Superior temporal gyrus (tissue), 1 donor: Measurements from ENCODE around the gene NFATC4.

ENCODE experiments used
- DNase-seq: peaks from one replicate; pipeline ENCODE4 v3.0.0-alpha.2; 2016; ENCODE audit errors: extremely low spot score

The NFATC4 gene

DNA sequence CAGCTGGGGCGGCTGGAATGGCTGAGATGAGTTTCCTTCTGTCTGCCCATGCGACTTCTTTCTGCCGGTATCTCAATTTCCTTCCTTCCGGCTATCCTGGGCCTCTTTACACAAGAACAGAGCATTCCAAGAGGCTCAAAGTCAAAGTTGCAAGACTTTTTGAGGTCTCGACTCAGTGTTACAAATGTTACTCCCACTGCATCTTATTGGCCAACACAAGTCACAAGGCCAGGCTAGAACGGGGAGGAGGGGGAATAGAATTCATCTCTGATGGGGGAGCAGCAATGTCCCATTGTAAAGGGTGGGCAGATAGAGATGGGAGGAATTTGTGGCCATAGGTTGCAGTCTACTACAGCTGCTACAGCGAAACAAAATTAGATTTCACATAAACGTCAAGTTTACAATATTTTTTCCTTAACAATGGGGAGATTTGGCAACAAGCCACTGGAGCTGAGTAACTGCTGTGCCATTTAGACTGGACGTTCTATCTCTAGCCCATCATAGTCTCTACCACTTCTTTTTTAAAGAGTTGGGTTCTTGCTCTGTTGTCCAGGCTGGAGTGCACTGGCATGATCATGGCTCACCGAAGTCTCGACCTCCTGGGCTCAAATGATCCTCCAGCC is 21.4 kb downstream of the NFATC4 start:
- no peak for DNase-seq

DNA sequence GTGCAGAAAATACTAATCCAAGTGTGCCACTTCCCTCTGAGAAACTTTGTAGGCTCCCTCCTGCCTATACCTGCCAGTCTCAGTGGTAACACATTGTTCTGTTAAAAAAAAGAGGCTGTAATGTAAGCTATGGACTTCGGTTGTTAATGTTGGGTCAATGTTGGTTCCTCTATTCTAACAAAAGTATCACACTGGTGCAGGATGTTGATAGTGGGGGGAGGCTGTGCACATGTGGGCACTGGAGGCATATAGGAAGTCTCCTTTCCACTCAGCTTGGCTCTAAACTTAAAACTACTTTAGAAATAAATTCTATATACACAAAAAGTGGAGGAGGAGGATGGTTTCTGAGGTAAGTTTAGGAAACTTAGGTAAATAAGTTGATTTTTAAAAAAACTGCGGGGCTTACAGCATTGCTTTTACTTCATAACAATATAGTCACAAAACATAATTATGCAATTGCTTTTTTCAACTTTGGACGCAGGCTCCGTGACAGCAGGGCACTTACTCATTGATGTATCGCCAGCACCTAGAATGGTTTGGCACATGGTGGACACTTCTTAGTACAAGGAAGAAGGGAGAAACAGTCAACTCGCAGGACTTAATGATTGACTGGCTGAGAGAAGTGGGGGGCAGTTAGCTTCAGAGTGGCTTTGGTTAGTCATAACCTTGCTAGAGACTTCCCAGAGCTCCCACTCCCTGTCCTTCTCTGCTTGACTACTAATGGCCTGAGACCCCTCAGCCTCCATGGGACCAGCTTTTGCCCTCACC is 22.9 kb downstream of the NFATC4 start:
- no peak for DNase-seq

DNA sequence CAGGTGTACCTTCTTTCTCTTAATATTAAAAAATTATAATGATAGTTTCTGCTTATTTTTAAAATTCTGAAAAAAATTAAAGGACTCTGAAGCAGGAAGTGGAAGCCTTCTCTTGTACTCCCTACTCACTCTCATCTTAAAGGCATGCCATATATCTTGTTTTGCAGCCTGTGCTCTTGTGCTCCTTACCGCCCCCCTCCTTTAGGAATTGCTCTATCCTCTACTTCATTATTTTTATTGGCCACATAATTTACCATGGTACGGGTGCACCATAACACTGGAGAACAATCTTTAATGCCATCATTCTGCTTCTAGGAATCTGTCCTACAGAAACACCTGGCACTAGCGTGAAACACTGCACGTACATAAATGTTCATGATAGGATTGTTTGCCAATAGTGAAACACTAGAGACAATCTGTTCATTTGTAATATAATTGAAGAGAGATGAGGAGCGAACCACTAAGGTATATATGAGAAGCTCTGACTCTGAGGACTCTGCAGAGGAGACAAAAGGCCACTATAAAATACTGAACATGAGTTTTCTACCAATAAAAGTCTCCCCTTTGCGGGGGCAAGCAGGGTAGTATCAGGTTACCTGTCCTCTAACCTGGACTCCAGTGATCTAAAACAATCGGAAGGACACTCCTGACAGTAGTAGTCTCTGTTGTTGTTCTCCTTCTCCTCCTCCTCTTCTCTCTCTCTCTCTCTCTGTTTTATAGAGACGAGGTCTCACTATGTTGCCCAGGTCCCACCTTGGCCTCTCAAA is 24.5 kb downstream of the NFATC4 start:
- DNase-seq, result no peak

DNA sequence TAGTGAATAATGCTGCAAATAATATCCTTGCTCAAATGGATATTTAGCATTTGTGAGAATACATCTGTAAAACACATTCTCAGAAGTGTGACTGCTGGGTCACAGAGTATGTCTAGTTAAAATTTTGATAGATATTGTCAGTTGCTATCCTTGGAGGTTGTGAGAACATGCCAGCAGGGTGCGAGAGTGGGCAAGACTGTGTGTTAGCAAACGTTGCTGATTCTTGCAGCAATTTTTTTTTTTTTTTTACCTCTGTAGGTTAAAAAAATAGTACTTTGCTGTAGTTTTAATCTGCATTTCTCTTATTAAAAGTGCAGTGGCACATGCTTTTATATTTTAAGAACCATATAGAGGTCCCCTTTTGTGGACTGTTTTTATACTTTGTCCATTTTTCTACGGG is 26.3 kb downstream of the NFATC4 start:
- no peak for DNase-seq

DNA sequence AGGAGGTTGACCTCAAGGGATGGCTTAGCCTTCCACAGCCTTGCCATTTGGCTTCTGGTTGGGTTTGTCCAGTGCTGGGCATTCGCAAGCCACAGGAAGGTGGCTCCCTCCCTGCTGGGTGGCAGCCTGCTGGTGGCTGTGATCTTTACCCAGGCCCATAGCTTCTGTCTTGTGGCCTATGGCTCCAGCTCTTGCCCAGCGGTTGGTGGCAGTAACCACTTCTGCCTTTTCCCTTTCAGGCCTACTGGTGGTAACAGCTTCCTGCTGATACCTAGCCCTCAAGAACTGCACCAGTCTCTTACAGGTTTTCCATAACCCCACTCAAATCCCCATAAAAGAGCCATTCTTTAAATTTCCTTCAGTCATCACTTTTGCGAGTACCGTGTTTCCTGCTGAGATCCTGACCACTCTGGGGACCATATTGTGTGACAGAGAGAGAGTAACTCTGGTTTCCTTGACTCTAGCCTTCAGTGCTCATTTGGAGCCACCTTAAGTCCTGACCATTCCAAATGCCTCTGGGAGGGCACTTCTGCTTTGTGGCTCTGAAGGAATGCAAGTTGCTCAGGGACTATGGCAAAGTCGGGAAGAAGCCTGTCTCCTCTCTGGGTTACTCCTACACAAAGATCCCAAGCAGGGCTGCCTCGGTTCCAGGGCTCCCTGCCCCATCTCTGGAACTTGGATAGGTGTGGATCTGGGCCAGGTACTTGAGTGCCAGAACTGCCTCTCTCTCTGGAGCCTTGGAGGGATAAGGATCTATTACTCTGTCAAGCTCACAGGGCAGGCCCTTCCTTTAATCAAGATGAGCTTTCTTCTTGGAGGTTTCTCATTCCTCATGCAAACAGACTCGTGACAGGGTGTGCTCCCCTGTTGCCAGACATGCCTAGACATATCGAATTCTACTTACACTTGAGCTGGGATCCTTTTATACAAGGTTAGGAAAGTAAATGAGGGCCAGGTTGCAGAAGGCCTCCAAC is 27.9 kb downstream of the NFATC4 start:
- DNase-seq, result no peak

DNA sequence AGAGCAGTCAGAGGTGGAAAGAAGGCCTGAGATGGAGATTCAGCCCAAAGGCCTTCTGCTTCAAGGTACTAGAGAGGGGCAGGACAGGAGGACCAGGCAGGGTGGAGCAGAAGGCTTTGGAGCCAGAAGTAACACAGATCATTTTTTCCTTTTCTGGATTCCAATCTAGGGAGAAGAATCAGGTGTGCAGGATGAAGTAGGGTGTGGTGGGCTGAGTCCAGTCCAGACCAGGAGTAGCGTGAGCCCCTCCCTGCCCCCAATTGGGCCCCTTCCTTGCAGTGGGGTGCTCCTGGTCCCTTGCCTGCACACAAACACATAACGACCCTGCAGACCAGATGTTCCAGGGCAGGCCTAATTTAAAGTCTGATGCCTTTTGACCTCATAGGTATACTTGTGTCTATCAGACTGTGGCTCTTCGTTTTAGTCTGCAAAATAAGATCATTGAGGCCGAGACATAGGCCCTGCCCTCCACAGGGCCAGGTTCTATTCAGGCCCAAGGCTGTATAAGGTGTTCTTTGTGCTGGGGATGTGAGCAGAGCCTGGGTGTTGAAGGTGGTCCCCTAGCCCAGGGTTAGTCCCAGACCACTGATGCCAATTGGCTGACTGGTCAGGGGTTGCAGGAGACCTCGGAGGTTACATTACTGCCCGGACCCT is 29.8 kb downstream of the NFATC4 start:
- no peak for DNase-seq

DNA sequence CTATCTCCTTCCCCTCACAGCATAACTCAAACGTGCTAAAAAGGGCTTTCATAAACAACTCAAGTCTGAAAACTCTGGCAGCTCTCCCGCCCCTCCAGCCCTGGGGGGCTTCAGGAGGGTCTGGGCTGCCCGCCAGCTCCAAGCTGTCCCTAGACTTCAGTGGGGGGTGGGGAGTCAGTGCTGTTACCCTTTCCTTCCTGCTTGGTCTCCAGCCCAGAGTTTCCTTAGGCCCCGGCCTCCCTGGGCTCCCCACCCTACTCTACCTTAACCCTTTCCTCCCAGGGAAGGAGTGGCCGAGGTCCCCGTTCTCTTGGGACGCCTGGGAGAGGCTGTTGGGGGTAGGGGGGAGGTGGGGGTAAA is 30.3 kb downstream of the NFATC4 start:
- DNase-seq, result no peak

DNA sequence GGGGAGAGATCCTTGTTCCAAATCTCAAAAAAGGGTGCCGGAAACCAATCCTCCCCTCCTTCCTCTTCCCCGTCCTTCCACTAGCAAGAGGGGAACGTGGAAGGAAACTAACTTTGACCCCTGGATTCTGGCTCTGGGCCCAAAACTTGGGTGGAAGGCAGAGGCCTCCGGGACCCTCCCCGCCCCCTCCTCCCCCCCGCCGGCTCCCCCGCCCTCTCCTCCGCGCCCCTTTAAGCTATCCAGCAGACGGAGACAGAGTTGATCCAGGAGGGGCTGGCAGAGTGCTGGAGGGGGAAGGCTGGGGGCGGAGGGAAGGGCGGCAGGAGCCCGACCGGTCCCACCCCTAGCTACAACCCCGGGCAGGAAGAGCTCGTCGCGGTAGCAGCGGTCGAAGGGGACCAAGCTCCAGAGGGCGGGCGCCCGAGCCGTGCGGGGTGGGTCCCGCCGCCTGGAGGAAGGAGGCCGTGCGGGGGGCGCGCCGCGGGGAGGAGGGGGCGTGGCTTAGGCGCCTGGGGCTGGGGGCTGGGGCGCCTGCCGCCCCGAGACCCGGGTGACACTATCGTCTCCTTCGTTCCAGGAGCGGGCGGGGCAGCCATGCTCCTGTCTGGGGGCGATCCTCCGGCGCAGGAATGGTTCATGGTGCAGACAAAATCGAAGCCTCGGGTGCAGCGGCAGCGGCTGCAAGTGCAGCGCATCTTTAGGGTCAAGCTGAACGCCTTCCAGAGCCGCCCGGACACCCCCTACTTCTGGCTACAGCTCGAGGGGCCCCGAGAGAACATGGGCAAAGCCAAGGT is 30.9 kb downstream of the NFATC4 start, which contains the start of gene NYNRIN:
Gene NYNRIN, plus strand, starts transcription at position 351 of the 794 bp plus-strand sequence. Its CDS starts 244 bp downstream, at position 595.
- no peak for DNase-seq

DNA sequence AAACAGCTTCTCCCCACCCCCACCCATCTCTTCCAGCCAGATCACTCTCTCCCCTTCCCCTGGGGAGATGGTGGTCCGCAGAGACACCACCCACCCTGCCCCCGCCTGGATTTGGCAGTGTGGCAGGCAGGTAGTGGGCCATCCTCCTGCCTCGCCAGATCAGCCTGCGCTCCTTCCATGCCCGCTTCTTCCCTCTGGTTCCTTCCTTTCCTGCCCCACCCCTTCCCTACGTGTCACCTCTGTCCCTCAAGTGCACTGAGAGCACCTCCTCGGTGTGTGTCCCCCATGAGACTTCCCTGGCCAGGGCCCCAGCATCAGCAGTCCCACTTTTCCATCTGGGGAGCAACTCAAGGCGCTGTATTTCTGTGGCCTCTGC is 31.5 kb downstream of the NFATC4 start:
- no peak for DNase-seq

DNA sequence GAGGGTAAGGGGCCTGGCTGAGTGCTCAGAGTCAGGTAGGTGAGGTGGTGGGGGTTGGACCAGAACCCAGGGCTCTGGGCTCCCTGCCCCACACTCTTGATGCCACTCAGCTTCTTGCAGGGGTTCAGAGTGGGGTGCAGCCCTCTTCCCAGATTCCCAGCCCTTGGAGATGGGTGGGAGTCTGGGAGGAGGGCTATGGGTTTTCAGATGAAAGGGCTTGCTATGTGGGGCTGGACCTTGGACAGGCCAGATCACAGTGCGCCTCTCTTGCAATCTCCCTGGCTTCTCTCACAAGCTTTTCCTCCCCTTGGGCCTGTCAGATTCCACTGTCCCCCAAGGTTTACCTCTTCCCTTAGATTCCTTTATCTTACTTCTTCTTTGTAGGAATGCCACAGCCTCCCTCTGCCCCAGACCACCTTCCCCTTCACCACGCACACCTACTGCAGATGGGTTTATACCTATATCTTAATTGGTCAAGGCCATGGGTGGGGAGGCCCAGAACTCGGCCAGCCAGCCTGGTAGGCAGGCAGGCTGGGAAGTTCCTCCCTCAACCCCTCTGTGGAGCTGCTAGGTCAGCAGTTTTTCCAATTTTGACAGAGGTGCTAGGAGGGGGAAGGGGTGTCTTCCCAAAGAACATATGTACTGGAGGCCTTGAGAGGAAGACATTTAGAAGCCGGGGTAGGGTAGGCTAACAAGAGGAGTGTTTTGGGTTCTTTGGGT is 32.2 kb downstream of the NFATC4 start:
- DNase-seq, result no peak

DNA sequence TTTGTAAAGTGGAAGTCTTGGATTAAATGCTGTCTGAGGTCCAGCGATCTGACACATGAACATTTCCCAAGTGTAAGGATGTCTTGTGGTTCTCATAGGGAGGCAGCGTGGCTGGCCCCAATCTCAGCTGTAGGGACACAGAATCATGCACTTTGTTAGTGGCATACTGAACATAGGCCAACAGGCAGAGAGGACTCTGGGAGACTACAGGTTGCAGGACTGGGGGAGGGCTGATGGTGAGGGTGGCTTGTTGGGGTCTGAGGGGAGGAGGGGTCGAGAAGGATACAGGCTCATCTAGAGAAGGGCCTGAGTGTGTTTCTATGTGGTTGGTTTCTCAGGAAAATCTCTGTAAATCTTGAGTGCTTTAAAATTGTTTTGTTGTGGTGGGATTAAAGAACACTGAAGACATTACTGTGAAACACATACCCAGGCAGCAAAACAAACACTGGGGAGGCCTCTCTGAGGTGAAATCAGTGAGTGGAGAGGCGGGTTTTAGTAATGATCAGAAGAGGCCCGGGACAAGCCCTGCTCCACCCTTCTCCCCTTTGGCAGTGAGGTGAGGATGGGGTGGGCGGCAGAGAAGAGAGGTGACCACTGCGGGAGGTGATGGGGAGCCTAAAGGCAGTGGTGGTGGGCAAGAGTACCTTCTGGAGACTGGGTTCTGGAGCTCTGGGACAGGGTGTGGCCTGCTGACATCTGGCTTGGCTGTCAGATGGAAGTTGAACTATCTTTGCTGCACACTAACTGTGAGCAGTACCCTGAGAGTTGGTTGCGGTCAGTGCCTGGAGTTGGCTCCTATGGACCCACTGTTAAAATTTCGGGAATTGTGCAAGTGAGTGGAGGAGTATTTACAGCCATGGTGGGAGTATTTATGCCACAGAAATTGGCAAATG is 34.1 kb downstream of the NFATC4 start:
- DNase-seq, result no peak

DNA sequence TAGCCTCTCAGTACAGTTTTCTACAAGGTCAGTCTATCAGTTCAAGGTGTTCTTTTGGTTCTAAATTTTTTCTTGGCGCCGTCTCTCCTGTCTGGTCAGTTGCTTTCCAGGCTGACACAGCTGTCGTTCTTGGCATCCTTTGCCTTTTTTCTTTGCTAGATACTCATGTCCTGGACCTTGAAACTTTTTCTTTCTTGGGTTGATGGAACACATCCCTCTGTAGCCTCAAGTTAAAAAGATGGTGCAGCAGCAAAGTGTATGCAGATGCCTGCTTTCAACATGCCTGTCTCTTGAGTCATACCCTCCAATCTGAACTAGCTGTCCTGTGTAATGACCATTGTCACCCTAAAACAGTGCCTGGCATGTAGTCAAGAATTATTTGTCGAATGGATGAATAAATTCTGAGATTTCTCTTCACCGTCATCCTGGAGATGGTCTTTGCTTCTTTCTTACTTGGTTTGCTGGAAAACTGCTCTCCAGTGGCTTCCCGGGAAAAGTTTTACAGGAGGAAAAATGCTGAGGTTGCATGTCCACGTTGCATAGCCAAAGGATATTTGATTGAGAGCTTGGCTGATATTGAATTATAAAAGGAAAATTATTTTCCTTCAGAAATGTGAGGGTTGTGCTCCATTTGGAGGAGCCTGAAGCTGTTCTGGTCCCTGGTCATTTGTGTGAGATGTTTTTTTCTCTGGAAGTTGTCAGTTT is 35.5 kb downstream of the NFATC4 start:
- DNase-seq, result no peak

DNA sequence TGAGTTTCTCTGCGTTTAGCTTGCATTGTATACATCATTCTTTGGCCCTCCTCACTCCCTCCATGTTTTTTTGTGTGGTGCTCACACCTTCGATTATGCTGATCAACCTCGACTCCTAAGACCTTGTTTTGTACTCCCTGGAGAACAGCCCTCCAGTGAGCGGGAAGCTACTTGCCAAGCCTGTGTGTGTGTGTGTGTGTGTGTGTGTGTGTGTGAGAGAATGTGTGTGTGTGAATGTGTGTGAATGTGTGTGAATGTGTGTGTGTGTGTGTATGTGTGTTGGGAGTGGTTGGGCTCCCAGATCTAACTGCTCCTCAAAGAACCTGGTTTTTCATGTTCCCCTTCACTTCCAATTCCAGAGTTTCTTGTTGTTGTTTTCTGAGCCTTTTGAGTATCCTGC is 36.8 kb downstream of the NFATC4 start:
- no peak for DNase-seq

DNA sequence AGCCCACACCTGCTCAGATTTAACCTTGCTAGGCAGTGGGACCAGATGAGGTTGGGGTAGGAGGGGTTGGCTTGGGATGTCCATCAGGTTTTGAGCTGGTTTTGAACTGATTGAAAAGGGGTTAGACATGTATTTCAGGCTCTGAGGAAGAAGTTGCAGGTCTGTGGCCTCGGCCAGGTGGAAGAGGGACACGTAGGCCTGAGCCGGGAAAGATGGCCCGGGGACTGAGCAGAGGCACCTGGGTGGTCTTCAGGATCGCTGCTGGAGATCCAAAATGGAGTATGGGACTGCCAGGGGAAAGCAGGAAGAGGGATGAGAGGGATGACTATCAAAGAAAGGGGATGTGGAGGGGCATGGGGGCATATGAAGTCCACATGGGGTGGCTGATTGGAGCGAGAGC is 38.4 kb downstream of the NFATC4 start:
- no peak for DNase-seq

DNA sequence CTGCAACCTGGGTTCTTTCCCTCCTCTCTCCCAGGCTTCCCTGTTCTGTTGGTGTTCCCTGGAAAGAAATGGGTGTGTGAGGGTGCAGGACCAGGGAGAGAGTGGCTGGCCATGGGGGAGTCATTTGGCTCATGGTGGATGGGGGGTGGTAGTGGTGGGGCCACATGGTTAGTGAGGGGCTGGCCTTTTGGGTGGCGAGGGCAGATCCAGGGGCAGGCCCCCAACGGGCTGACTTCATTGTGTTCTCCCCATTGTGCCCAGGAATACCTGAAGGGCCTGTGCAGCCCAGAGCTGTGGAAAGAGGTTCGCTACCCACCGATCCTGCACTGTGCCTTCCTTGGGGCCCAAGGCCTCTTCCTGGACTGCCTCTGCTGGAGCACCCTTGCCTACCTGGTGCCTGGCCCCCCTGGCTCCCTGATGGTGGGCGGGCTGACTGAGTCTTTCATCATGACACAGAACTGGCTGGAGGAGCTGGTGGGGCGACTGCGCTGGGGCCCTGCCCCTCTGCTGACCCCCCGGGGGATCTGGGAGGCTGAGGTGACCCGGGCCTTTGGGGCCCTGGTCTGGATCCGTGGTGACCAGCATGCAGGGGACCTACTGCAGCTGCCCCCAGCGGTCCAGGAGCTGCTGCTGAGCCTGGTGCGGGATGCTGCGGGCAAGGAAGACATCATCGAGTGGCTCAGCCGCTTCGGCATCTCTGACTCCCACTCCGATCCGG is 39.8 kb downstream of the NFATC4 start:
- DNase-seq, result no peak

DNA sequence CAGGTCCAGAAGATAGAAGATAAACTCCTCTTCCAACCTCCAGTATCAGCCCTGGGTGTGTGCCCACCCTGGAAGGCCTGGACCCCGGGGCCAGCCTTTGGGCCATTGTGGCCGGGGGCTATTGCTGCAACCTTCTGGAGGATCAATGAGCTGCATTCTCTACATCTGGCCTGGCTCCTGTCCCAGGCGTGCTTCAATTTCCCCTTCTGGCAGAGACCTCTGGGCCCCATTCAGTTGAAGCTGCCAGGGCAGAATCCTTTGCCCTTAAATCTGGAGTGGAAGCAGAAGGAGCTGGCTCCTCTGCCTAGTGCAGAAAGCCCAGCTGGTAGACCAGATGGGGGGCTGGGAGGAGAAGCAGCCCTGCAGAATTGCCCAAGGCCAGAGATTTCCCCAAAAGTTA is 40.8 kb downstream of the NFATC4 start:
- DNase-seq, result no peak

DNA sequence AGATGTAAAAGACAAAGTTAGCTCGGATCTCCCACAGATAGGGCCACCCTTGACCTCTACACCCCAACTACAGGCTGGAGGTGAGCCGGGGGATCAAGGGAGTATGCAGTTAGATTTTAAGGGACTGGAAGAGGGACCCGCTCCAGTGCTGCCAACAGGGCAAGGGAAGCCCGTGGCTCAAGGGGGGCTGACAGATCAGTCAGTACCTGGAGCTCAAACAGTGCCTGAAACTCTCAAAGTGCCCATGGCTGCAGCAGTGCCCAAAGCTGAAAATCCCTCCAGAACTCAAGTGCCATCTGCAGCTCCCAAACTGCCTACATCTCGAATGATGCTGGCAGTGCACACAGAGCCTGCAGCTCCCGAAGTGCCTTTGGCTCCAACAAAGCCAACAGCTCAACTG is 41.2 kb downstream of the NFATC4 start:
- DNase-seq, result no peak
